WTC11 (cell line): ENCODE measurements around the gene ITPR3. TPM values are rescaled to one million over a fixed set of nuclear protein-coding genes. Genes with fewer than 3 reads are reported as not detected.

Source experiments
- ATAC-seq: fragments of 200-7000 bp; cut with Tn5 transposase; 2 replicates; pipeline ENCODE4 v1.10.0; 2021; ENCODE audit warnings: mild to moderate bottlenecking, moderate library complexity
- CTCF ChIA-PET: fragments of 300-600 bp; sonication (Branson Sonifier 250); formaldehyde crosslinking; loops from one replicate; lab custom pipeline; 2021; ENCODE audit warnings: antibody characterized with exemption; lab: Charles Lee
- POLR2A ChIA-PET: fragments of 350-600 bp; sonication (Branson Sonifier 250); formaldehyde crosslinking; loops from one replicate; lab custom pipeline; 2021; ENCODE audit warnings: antibody characterized with exemption; lab: Charles Lee
- DNase-seq: peaks from one replicate; pipeline ENCODE4 v3.0.0; 2021; ENCODE audit warnings: low spot score
- H3K27ac Mint-ChIP-seq: 2 replicates; pipeline ENCODE4 v1.8.0; 2021; ENCODE audit warnings: mixed read lengths
- H3K27me3 Mint-ChIP-seq: 2 replicates; pipeline ENCODE4 v1.8.0; 2021; ENCODE audit warnings: low read depth, mild to moderate bottlenecking, moderate library complexity, mixed read lengths
- H3K36me3 Mint-ChIP-seq: 2 replicates; pipeline ENCODE4 v1.8.0; 2021; ENCODE audit warnings: mixed read lengths
- H3K4me1 Mint-ChIP-seq: 2 replicates; pipeline ENCODE4 v1.8.0; 2022; ENCODE audit warnings: mixed read lengths
- H3K4me3 Mint-ChIP-seq: 2 replicates; pipeline ENCODE4 v1.8.0; 2021; ENCODE audit warnings: mild to moderate bottlenecking, moderate library complexity, mixed read lengths
- H3K9me3 Mint-ChIP-seq: 2 replicates; pipeline ENCODE4 v1.8.0; 2021; ENCODE audit warnings: mixed read lengths
- AFF4 ChIP-seq: sonication (generic); formaldehyde crosslinking; IDR thresholded peaks from 2 replicates; pipeline ENCODE4 v1.8.1; 2023; ENCODE audit warnings: mild to moderate bottlenecking, missing genetic modification reagents, borderline replicate concordance
- ATF2 ChIP-seq: sonication (generic); formaldehyde crosslinking; IDR thresholded peaks from 2 replicates; pipeline ENCODE4 v1.8.1; 2022; ENCODE audit warnings: low read depth, missing genetic modification reagents, borderline replicate concordance
- E2F5 ChIP-seq: sonication (generic); formaldehyde crosslinking; IDR thresholded peaks from 2 replicates; pipeline ENCODE4 v1.8.1; 2022; ENCODE audit warnings: mild to moderate bottlenecking, moderate library complexity, missing genetic modification reagents
- ESRRA ChIP-seq: sonication (generic); formaldehyde crosslinking; IDR thresholded peaks from 2 replicates; pipeline ENCODE4 v1.8.1; 2022; ENCODE audit warnings: mild to moderate bottlenecking, missing genetic modification reagents, borderline replicate concordance
- FOXJ3 ChIP-seq: sonication (generic); formaldehyde crosslinking; IDR thresholded peaks from 2 replicates; pipeline ENCODE4 v1.9.0; 2021; ENCODE audit warnings: missing genetic modification reagents, mild to moderate bottlenecking, borderline replicate concordance
- GABPB1 ChIP-seq: sonication (generic); formaldehyde crosslinking; IDR thresholded peaks from 2 replicates; pipeline ENCODE4 v1.8.1; 2023; ENCODE audit warnings: mild to moderate bottlenecking, missing genetic modification reagents
- GRHL2 ChIP-seq: fragments of 250-450 bp; sonication (Bioruptor Pico); IDR thresholded peaks from 2 replicates; pipeline ENCODE4 v1.8.0; 2022; ENCODE audit warnings: mild to moderate bottlenecking, moderate library complexity; ENCODE audit not compliant: insufficient replicate concordance, severe bottlenecking
- HMGA2 ChIP-seq: fragments of 250-450 bp; sonication (Bioruptor Pico); IDR thresholded peaks from 2 replicates; pipeline ENCODE4 v1.4.0; 2021; ENCODE audit warnings: mild to moderate bottlenecking, moderate library complexity
- MLX ChIP-seq: sonication (generic); formaldehyde crosslinking; IDR thresholded peaks from 2 replicates; pipeline ENCODE4 v1.8.1; 2023; ENCODE audit warnings: mild to moderate bottlenecking, missing genetic modification reagents, moderate library complexity
- MXD4 ChIP-seq: fragments of 250-450 bp; sonication (Bioruptor Pico); IDR thresholded peaks from 2 replicates; pipeline ENCODE4 v1.8.0; 2021; ENCODE audit warnings: mild to moderate bottlenecking, moderate library complexity, borderline replicate concordance
- NFE2L1 ChIP-seq: sonication (generic); formaldehyde crosslinking; IDR thresholded peaks from 2 replicates; pipeline ENCODE4 v1.8.1; 2023; ENCODE audit warnings: missing genetic modification reagents
- NR3C1 ChIP-seq: sonication (generic); formaldehyde crosslinking; conservative IDR thresholded peaks from 2 replicates; pipeline ENCODE4 v1.8.1; 2023; ENCODE audit warnings: low read depth, mild to moderate bottlenecking, missing genetic modification reagents
- TEAD1 ChIP-seq: sonication (generic); formaldehyde crosslinking; IDR thresholded peaks from 2 replicates; pipeline ENCODE4 v1.8.0; 2022; ENCODE audit warnings: mild to moderate bottlenecking, missing genetic modification reagents
- ZNF219 ChIP-seq: sonication (generic); formaldehyde crosslinking; IDR thresholded peaks from 2 replicates; pipeline ENCODE4 v1.8.0; 2023; ENCODE audit warnings: missing genetic modification reagents, mild to moderate bottlenecking, borderline replicate concordance
- ZNF232 ChIP-seq: sonication (generic); formaldehyde crosslinking; IDR thresholded peaks from 2 replicates; pipeline ENCODE4 v1.8.0; 2022; ENCODE audit warnings: mild to moderate bottlenecking, missing genetic modification reagents
- ZNF425 ChIP-seq: fragments of 250-450 bp; sonication (Bioruptor Pico); conservative IDR thresholded peaks from 2 replicates; pipeline ENCODE4 v1.9.0; 2021; ENCODE audit warnings: mild to moderate bottlenecking
- ZNF532 ChIP-seq: fragments of 250-450 bp; sonication (Bioruptor Pico); IDR thresholded peaks from 2 replicates; pipeline ENCODE4 v1.9.0; 2021; ENCODE audit warnings: mild to moderate bottlenecking, borderline replicate concordance
- total RNA-seq: library from RNA; stranded (reverse); gene quantifications from 3 replicates; pipeline ENCODE4 v1.2.3, GENCODE V29; 2021

ITPR3 gene
- total RNA-seq, 1 experiment from 2014 or later: 47.3 TPM

GRCh38 chr6:33728438-33728837 is 107.3 kb downstream of the ITPR3 start:
- H3K4me3 Mint-ChIP-seq: no peak overlapping the region
- H3K27me3 Mint-ChIP-seq: no peaks in the 10 kb centered on the region
- H3K36me3 Mint-ChIP-seq: no peaks in the 10 kb centered on the region
- ATAC-seq: no peak
- no peaks in the 10 kb centered on the region for H3K9me3 Mint-ChIP-seq
- POLR2A ChIA-PET: no interaction called here
- CTCF ChIA-PET: interaction anchor here (0.6 to 1.1 kb wide), 2 partner anchors 15 to 299 kb away, joined by 3 to 4 read pairs; no protein-coding TSS in a partner anchor
- H3K27ac Mint-ChIP-seq: no peak overlapping the region
- peaks cover 20% of the 10 kb centered on the region for H3K4me1 Mint-ChIP-seq
- TF ChIP-seq ZNF232: no peak
- no peak for TF ChIP-seq NFE2L1 (CRISPR knock-in tag)
- no peak for TF ChIP-seq E2F5 (CRISPR knock-in tag)
- TF ChIP-seq MLX: no peak
- TF ChIP-seq ZNF425 (CRISPR knock-in tag): no peak
- no peak for TF ChIP-seq HMGA2 (CRISPR knock-in tag)
- TF ChIP-seq TEAD1 (CRISPR knock-in tag): no peak
- no peak for TF ChIP-seq GRHL2 (CRISPR knock-in tag)
- no peak for TF ChIP-seq ZNF532 (CRISPR knock-in tag)
- TF ChIP-seq MXD4 (CRISPR knock-in tag): no peak
- no peak for TF ChIP-seq FOXJ3 (CRISPR knock-in tag)
- no peak for TF ChIP-seq AFF4 (CRISPR knock-in tag)
- no peak for TF ChIP-seq ESRRA
- no peak for TF ChIP-seq ZNF219 (CRISPR knock-in tag)
- no peak for TF ChIP-seq ATF2 (CRISPR knock-in tag)
- no peak for TF ChIP-seq GABPB1
- no peak for TF ChIP-seq NR3C1 (CRISPR knock-in tag)
- DNase-seq: no peak
